HCT116 (cell line): ENCODE results near the gene RPL3. TPM values are rescaled to one million over a fixed set of nuclear protein-coding genes. Genes with fewer than 3 reads are reported as not detected.

ENCODE experiments used
- ATAC-seq: fragments of 200-7000 bp; cut with Tn5 transposase; 2 replicates; pipeline ENCODE4 v1.9.1; 2020; ENCODE audit warnings: mild to moderate bottlenecking, moderate library complexity
- BruUV-seq: library from RNA; stranded (reverse); fragments of 400-500 nt; replicated peaks from 2 replicates; lab custom pipeline; 2021; lab: Mats Ljungman, UMichigan
- CTCF ChIA-PET: fragments of 300-600 bp; sonication (Branson Sonifier 250); formaldehyde crosslinking; loops from one replicate; lab custom pipeline; 2021; ENCODE audit warnings: antibody characterized with exemption; lab: Charles Lee
- POLR2A ChIA-PET: fragments of 300-600, 350-600 bp; sonication (Branson Sonifier 250); formaldehyde crosslinking; loops from one replicate; lab custom pipeline; 2021; ENCODE audit warnings: antibody characterized with exemption; lab: Charles Lee
- RAD21 ChIA-PET, 2 experiments: fragments of 300-600 bp; sonication (Branson Sonifier 250); formaldehyde crosslinking; loops; one replicate each; lab custom pipeline; 2023; ENCODE audit warnings: low total read pairs in 2 of 2; ENCODE audit not compliant: uncharacterized antibody in 2 of 2, unreplicated experiment in 2 of 2, low non-redundant PET in 1 of 2; lab: Charles Lee
- DNase-seq: peaks from one replicate; pipeline ENCODE4 v3.0.0-alpha.2; 2010; ENCODE audit warnings: low read depth, low spot score
- H2AFZ ChIP-seq: fragments of 200-600 bp; shearing (Covaris generic), sonication (generic); 2 replicates; pipeline ENCODE4 v1.6.1; 2017; ENCODE audit warnings: low read depth, mixed run types, mixed read lengths, antibody characterized with exemption, low read length; ENCODE audit not compliant: poor library complexity, severe bottlenecking
- H3K27ac ChIP-seq: 2 replicates; pipeline ENCODE4 v1.5.1; 2012; ENCODE audit warnings: low read depth, low read length
- H3K27me3 ChIP-seq: fragments of 200-600 bp; sonication (generic); 2 replicates; pipeline ENCODE4 v1.6.1; 2016; ENCODE audit warnings: mixed run types, low read length, mixed read lengths; ENCODE audit not compliant: insufficient read depth
- H3K36me3 ChIP-seq, 2 experiments: fragments of 200-500 bp in 1 of 2; fragments of 200-600 bp in 1 of 2; sonication (Bioruptor generic) in 1 of 2; sonication (generic) in 1 of 2; 2 replicates each; pipeline versions ENCODE4 v1.5.1 to v1.6.1; 2014 to 2016; ENCODE audit warnings: low read length in 2 of 2, inconsistent platforms in 1 of 2, mixed read lengths in 1 of 2, mixed run types in 1 of 2; ENCODE audit not compliant: insufficient read depth in 2 of 2, control insufficient read depth in 1 of 2
- H3K4me1 ChIP-seq, 2 experiments: fragments of 200-600 bp in 1 of 2; sonication (generic) in 1 of 2; 2 replicates each; pipeline versions ENCODE4 v1.5.1 to v1.6.1; 2012 to 2017; ENCODE audit warnings: low read length in 2 of 2, inconsistent platforms in 1 of 2, mild to moderate bottlenecking in 1 of 2, mixed read lengths in 1 of 2, mixed run types in 1 of 2, moderate library complexity in 1 of 2; ENCODE audit not compliant: insufficient read depth in 2 of 2, control insufficient read depth in 1 of 2
- H3K4me2 ChIP-seq: fragments of 200-600 bp; sonication (generic); 2 replicates; pipeline ENCODE4 v1.6.1; 2017; ENCODE audit warnings: mixed run types, low read length, mixed read lengths
- H3K4me3 ChIP-seq, 2 experiments: fragments of 200-600 bp in 1 of 2; sonication (generic) in 1 of 2; replicated peaks in 1 of 2; 2 replicates each; pipeline ENCODE4 v1.5.1; 2011 to 2016; ENCODE audit warnings: low read length in 2 of 2, control low read depth in 1 of 2, low read depth in 1 of 2, mild to moderate bottlenecking in 1 of 2, mixed read lengths in 1 of 2, mixed run types in 1 of 2
- H3K79me2 ChIP-seq: fragments of 200-600 bp; sonication (generic); 2 replicates; pipeline ENCODE4 v1.6.1; 2017; ENCODE audit warnings: mild to moderate bottlenecking, mixed run types, low read length, moderate library complexity, mixed read lengths; ENCODE audit not compliant: insufficient read depth
- H3K9ac ChIP-seq: fragments of 200-600 bp; sonication (generic); 2 replicates; pipeline ENCODE4 v1.6.1; 2016; ENCODE audit warnings: low read length, mixed read lengths
- H3K9me2 ChIP-seq: fragments of 200-600 bp; sonication (generic), shearing (Covaris generic); 2 replicates; pipeline ENCODE4 v1.6.1; 2017; ENCODE audit warnings: mixed run types, mild to moderate bottlenecking, moderate library complexity; ENCODE audit not compliant: insufficient read depth
- H3K9me3 ChIP-seq, 2 experiments: fragments of 200-500 bp in 1 of 2; fragments of 200-600 bp in 1 of 2; sonication (Bioruptor generic) in 1 of 2; sonication (generic) in 1 of 2; 2 replicates each; pipeline ENCODE4 v1.6.1; 2014 to 2017; ENCODE audit warnings: low read length in 2 of 2, mixed read lengths in 2 of 2, inconsistent platforms in 1 of 2, low read depth in 1 of 2, mild to moderate bottlenecking in 1 of 2, mixed run types in 1 of 2, moderate library complexity in 1 of 2; ENCODE audit not compliant: control insufficient read depth in 1 of 2, insufficient read depth in 1 of 2
- H4K20me1 ChIP-seq: fragments of 200-600 bp; sonication (generic), shearing (Covaris generic); 2 replicates; pipeline ENCODE4 v1.6.1; 2017; ENCODE audit warnings: mixed run types, mild to moderate bottlenecking, moderate library complexity; ENCODE audit not compliant: insufficient read depth
- CBX3 ChIP-seq: IDR thresholded peaks from 2 replicates; pipeline ENCODE4 v1.6.1; 2012; ENCODE audit warnings: low read depth
- EZH2phosphoT487 ChIP-seq: fragments of 200-600 bp; IDR thresholded peaks from 2 replicates; pipeline ENCODE4 v1.6.1; 2018; ENCODE audit warnings: antibody characterized with exemption, borderline replicate concordance
- JUND ChIP-seq: IDR thresholded peaks from 2 replicates; pipeline ENCODE4 v1.6.1; 2012
- SIN3A ChIP-seq: IDR thresholded peaks from 2 replicates; pipeline ENCODE4 v1.6.1; 2012; ENCODE audit warnings: low read depth
- SRF ChIP-seq: IDR thresholded peaks from 2 replicates; pipeline ENCODE4 v1.6.1; 2012; ENCODE audit warnings: low read depth
- ZFX ChIP-seq: fragments of 450-650 bp; IDR thresholded peaks from 2 replicates; pipeline ENCODE4 v1.6.1; 2017
- ZNF274 ChIP-seq: fragments of 200-500 bp; sonication (Bioruptor generic); IDR thresholded peaks from 2 replicates; pipeline ENCODE4 v1.6.1; 2014; ENCODE audit warnings: mild to moderate bottlenecking, low read depth, low read length, inconsistent platforms
- intact Hi-C: fragments of 100-400 bp; cut with micrococcal nuclease; formaldehyde crosslinking; loops from 2 replicates; pipeline ENCODE4 v1.10.0; 2022
- total RNA-seq: library from RNA; stranded (reverse); gene quantifications from one replicate; pipeline ENCODE4 v1.2.1, GENCODE V29; 2021; ENCODE audit not compliant: unreplicated experiment
- TF ChIP-seq, protein P1 (sequence below), 3 experiments: fragments of 200-600 bp in 1 of 3; sonication (generic) in 1 of 3; IDR thresholded peaks in 2 of 3; conservative IDR thresholded peaks in 1 of 3; 2 replicates each; pipeline ENCODE4 v1.5.1; 2012 to 2017; ENCODE audit warnings: low read depth in 2 of 3, low read length in 2 of 3, antibody characterized with exemption in 1 of 3, borderline replicate concordance in 1 of 3, control low read depth in 1 of 3, mild to moderate bottlenecking in 1 of 3, mixed read lengths in 1 of 3, mixed run types in 1 of 3, moderate library complexity in 1 of 3; ENCODE audit not compliant: insufficient read depth in 1 of 3
- TF ChIP-seq, protein P2 (sequence below): IDR thresholded peaks from 2 replicates; pipeline ENCODE4 v1.6.1; 2012
- TF ChIP-seq, protein P3 (sequence below): IDR thresholded peaks from 2 replicates; pipeline ENCODE4 v1.6.1; 2012; ENCODE audit warnings: low read depth

Gene RPL3
- total RNA-seq, 1 experiment from 2014 or later, result 2,966 TPM

DNA sequence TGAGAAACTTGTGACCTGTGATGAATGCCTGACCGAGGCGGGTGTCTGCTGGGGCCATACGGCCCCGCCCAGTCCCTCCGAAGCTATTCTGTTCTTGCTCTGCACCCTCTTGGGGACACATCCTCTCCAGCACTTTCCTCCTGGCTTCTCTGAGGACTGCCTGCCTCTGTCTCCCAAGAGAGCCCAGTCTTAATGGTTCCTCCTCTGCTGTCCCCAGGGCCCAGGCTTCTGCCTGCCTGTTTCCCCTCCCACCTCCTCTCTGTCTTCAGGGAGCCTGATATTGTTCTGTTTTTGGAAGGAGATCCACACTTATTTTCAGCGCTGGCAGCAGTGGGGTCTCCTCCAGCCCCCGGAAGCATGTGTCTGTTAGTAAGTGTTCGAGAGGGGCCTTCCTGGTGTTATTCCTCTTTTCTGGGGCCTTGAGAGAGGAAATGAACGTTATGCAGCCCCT, 49.1 kb upstream of the RPL3 start:
- ATAC-seq (no peak), DNase-seq (no peak)
- no peak overlapping the region for H3K27ac ChIP-seq
- H3K4me2 ChIP-seq, result no peak overlapping the region
- no peaks in the 10 kb centered on the region for H3K27me3 ChIP-seq
- intact Hi-C loops, result no loop called here
- H3K9ac ChIP-seq, result no peak overlapping the region
- no peaks in the 10 kb centered on the region for H3K36me3 ChIP-seq
- RAD21 ChIA-PET, result no interaction called here
- no peak overlapping the region for H3K4me3 ChIP-seq
- CTCF ChIA-PET, result no interaction called here
- H4K20me1 ChIP-seq, result no peaks in the 10 kb centered on the region
- peaks cover 2 to 9% of the 10 kb centered on the region in 2 experiments; a peak in 2 of 4 replicates for H3K4me1 ChIP-seq
- no peaks in the 10 kb centered on the region for H3K79me2 ChIP-seq
- TF ChIP-seq ZFX, result no peak
- POLR2A ChIA-PET, result no interaction called here
- BruUV-seq, result no TSS peak
- H2AFZ ChIP-seq, result no peak overlapping the region
- H3K9me2 ChIP-seq, result no peaks in the 10 kb centered on the region
- peaks cover 0 to 4% of the 10 kb centered on the region in 2 experiments; a peak in 2 of 4 replicates for H3K9me3 ChIP-seq

- H3K4me2 ChIP-seq, result no peak overlapping the region
- intact Hi-C loops, result no loop called here
- peaks cover 2 to 18% of the 10 kb centered on the region in 2 experiments; a peak in 2 of 4 replicates for H3K4me1 ChIP-seq
- no peaks in the 10 kb centered on the region for H3K27me3 ChIP-seq
- POLR2A ChIA-PET, result no interaction called here
- H3K9ac ChIP-seq, result no peak overlapping the region
- H3K4me3 ChIP-seq, result no peak overlapping the region
- DNase-seq (no peak), ATAC-seq (no peak)
- CTCF ChIA-PET, result no interaction called here
- no TSS peak for BruUV-seq
- no peaks in the 10 kb centered on the region; a peak in 2 of 4 replicates for H3K9me3 ChIP-seq
- no peak for TF ChIP-seq SRF
- no peak for TF ChIP-seq ZNF274
- no peak for TF ChIP-seq CBX3
- TF ChIP-seq, protein P1, sequence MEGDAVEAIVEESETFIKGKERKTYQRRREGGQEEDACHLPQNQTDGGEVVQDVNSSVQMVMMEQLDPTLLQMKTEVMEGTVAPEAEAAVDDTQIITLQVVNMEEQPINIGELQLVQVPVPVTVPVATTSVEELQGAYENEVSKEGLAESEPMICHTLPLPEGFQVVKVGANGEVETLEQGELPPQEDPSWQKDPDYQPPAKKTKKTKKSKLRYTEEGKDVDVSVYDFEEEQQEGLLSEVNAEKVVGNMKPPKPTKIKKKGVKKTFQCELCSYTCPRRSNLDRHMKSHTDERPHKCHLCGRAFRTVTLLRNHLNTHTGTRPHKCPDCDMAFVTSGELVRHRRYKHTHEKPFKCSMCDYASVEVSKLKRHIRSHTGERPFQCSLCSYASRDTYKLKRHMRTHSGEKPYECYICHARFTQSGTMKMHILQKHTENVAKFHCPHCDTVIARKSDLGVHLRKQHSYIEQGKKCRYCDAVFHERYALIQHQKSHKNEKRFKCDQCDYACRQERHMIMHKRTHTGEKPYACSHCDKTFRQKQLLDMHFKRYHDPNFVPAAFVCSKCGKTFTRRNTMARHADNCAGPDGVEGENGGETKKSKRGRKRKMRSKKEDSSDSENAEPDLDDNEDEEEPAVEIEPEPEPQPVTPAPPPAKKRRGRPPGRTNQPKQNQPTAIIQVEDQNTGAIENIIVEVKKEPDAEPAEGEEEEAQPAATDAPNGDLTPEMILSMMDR (IDR thresholded peaks at IDR 0.05 in 2 of 3, conservative IDR thresholded peaks at IDR 0.05 in 1 of 3; ENCODE audit: borderline replicate concordance in 1 of 3, insufficient read depth in 1 of 3, low read depth in 2 of 3, low read length in 2 of 3), result no peak
- TF ChIP-seq, protein P2, sequence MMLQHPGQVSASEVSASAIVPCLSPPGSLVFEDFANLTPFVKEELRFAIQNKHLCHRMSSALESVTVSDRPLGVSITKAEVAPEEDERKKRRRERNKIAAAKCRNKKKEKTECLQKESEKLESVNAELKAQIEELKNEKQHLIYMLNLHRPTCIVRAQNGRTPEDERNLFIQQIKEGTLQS, result no peak
- TF ChIP-seq SIN3A, result no peak
- TF ChIP-seq, protein P3, sequence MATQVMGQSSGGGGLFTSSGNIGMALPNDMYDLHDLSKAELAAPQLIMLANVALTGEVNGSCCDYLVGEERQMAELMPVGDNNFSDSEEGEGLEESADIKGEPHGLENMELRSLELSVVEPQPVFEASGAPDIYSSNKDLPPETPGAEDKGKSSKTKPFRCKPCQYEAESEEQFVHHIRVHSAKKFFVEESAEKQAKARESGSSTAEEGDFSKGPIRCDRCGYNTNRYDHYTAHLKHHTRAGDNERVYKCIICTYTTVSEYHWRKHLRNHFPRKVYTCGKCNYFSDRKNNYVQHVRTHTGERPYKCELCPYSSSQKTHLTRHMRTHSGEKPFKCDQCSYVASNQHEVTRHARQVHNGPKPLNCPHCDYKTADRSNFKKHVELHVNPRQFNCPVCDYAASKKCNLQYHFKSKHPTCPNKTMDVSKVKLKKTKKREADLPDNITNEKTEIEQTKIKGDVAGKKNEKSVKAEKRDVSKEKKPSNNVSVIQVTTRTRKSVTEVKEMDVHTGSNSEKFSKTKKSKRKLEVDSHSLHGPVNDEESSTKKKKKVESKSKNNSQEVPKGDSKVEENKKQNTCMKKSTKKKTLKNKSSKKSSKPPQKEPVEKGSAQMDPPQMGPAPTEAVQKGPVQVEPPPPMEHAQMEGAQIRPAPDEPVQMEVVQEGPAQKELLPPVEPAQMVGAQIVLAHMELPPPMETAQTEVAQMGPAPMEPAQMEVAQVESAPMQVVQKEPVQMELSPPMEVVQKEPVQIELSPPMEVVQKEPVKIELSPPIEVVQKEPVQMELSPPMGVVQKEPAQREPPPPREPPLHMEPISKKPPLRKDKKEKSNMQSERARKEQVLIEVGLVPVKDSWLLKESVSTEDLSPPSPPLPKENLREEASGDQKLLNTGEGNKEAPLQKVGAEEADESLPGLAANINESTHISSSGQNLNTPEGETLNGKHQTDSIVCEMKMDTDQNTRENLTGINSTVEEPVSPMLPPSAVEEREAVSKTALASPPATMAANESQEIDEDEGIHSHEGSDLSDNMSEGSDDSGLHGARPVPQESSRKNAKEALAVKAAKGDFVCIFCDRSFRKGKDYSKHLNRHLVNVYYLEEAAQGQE, result no peak
- no peak for TF ChIP-seq EZH2phosphoT487
- TF ChIP-seq JUND, result no peak
- RAD21 ChIA-PET, result no interaction called here
- H3K79me2 ChIP-seq, result no peaks in the 10 kb centered on the region
- H2AFZ ChIP-seq, result no peak overlapping the region
- no peak overlapping the region for H3K27ac ChIP-seq
- no peaks in the 10 kb centered on the region for H3K9me2 ChIP-seq
- H3K36me3 ChIP-seq, result no peaks in the 10 kb centered on the region
- H4K20me1 ChIP-seq, result no peaks in the 10 kb centered on the region
Observed at GRCh38 chr22:39367035-39367434, 47.6 kb upstream of the RPL3 start.
